Measurements from ENCODE around the gene GATA2. TPM values are rescaled to one million over a fixed set of nuclear protein-coding genes. Genes with fewer than 3 reads are reported as not detected.

GATA2 gene
- total RNA-seq, 1 donor from 2014 or later: 1.4 TPM

DNA sequence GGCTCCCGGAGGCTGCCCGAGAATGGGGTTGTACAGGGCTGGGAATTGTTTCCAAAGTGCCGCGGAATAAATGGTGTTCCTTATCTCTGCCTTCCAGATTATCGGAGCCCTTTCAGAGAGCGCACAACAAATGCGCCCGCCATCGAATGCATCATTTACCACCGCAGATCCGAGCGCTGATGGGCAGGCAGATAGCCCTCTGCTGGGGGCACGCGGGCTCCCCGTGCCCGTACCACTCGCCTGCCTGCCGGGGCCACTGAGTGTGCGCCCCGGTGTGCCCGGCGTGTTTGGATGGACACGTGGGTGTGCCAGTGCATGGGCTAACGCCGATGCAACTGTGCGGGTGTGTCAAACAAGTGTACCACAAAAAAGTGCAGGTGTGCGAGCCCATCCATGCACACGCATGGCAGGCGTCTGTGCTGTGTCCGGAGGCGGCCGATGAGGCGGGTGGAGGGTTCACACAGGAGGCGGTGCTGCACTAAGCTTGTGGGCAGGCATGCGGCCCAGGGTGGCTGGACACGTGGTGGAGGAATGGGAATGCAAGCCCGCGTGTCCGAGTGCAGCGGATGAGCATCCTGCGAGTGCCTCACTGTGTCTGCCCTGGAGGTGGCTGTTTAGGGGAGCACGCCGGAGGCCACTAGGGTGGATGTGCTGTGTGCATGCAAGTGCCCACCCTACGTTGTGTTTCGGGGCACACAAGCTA is 3.8 kb upstream of the GATA2 start:
- TF ChIP-seq, protein P1, sequence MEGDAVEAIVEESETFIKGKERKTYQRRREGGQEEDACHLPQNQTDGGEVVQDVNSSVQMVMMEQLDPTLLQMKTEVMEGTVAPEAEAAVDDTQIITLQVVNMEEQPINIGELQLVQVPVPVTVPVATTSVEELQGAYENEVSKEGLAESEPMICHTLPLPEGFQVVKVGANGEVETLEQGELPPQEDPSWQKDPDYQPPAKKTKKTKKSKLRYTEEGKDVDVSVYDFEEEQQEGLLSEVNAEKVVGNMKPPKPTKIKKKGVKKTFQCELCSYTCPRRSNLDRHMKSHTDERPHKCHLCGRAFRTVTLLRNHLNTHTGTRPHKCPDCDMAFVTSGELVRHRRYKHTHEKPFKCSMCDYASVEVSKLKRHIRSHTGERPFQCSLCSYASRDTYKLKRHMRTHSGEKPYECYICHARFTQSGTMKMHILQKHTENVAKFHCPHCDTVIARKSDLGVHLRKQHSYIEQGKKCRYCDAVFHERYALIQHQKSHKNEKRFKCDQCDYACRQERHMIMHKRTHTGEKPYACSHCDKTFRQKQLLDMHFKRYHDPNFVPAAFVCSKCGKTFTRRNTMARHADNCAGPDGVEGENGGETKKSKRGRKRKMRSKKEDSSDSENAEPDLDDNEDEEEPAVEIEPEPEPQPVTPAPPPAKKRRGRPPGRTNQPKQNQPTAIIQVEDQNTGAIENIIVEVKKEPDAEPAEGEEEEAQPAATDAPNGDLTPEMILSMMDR (conservative IDR thresholded peaks at IDR 0.05; ENCODE audit: low read depth, low read length): no peak
- no peak for DNase-seq (ENCODE audit: low read depth)
- no peak overlapping the region for H3K4me3 ChIP-seq (ENCODE audit: low read depth, low read length)

DNA sequence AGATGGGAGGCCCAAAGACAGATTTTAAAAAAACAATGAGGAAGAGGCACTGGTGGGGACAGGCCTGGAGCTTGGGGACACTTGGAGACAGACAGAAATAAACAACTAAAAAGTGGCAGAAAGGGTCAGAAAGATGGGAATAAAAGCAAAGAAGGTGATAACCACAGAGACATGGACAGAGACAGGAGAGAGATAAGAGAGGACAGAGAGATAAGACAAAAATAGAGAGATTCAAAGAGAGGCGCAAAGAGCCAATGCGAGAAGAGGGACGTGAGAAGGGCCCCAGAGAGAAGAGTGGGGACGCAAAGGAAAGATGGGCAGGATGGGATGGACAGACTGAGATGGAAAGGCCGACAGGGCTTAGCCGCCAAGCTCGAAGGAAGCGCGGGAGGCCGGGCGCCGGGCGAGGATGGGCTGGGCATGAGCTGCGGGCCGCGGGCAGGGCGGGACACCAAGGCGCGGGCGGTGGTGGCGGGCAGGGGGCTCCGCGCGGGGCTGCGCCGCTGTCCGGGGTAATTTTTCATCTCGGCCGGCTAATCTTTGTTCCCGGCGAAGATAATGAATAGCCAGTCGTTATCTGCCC is 3.1 kb upstream of the GATA2 start:
- TF ChIP-seq, protein P1 (conservative IDR thresholded peaks at IDR 0.05; ENCODE audit: low read depth, low read length): no peak
- no peak overlapping the region for H3K4me3 ChIP-seq (ENCODE audit: low read depth, low read length)
- DNase-seq (ENCODE audit: low read depth): no peak

DNA sequence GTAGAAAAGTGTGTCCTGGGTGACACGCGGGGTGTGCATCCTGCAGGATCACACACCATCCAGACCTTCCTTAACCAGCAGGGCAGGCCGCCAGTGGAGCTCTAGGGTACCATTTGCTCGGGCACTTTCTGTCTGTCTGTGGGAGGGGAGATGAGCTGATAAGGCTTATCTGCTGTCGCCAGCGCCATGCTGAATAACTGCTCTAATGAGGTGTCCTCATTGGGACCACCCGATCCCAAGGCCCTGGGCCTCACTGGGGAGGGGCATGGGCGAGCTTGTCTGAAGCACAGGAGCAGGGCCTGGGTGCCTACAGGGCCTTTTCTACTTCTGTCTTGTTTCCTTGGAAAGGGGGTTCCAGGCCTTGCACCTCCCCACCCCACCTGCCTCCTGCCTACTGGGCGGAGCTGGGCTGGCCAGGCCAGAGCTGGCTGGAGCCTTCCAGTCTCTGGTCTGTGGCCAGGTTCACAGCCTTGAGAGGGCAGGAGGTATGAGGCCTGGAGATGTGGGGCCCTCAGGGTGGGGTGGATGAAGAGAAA is 2.5 kb upstream of the GATA2 start:
- TF ChIP-seq, protein P1 (conservative IDR thresholded peaks at IDR 0.05; ENCODE audit: low read depth, low read length): no peak
- no peak for DNase-seq (ENCODE audit: low read depth)

DNA sequence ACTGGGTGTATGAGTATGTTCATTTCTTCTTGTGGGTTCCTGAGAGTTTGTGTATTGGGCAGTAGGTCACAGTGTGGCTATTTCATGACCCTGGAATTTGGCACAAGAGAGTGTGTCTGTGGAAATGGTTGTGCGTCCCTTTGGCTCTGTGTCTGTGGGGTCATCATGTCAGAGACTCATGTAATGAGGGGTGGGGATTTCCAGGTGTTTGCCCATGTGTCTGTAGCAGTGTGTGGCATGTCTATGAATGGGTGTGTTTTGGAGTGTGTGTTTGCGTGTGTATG is 1.3 kb upstream of the GATA2 start:
- DNase-seq (ENCODE audit: low read depth): no peak
- TF ChIP-seq, protein P1 (conservative IDR thresholded peaks at IDR 0.05; ENCODE audit: low read depth, low read length): no peak
- H3K4me3 ChIP-seq (ENCODE audit: low read depth, low read length): no peak overlapping the region

More for the DNA sequence above, 2.5 kb upstream of the GATA2 start:
- no peak overlapping the region for H3K4me3 ChIP-seq (ENCODE audit: low read depth, low read length)

DNA sequence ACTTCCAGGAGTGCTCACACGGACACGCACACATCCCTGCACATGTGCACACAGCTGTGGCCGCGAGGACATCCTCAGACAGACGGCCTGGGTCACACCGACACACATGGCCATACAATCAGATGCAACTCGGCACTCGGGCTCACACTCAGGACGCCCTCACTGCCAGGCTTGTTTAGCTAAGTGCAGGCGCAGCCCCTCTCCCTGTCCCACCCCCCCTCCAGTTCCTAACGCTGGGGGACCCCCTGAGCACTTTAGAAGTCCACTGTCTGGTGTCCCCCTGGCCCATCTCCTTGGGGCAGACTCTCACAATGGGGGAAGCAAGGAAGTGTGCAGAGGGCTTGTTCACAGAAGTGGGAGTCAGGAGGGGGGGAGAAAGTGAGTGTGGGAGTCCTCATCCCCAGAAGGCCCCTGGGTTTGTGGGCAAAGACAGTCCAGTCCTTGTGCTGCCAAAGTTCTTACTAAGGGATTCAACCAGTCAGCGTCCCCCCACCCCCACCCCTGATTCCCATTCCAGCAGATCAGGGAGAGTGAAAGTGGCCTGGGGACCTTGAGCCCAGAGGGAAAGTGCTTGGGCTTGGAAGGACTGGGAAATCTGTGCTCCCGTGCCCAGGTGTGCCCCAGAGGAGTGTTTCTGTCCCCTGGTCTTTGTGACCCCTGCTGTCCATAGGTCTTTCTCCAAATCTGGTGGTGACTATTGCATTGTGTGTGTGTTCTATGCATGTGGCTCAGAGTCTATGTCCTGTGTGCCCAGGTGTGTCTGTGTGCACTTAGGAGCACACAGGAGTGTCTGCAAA is 767 bp upstream of the GATA2 start:
- no peak for DNase-seq (ENCODE audit: low read depth)
- no peak overlapping the region for H3K4me3 ChIP-seq (ENCODE audit: low read depth, low read length)
- TF ChIP-seq, protein P1 (conservative IDR thresholded peaks at IDR 0.05; ENCODE audit: low read depth, low read length): no peak

DNA sequence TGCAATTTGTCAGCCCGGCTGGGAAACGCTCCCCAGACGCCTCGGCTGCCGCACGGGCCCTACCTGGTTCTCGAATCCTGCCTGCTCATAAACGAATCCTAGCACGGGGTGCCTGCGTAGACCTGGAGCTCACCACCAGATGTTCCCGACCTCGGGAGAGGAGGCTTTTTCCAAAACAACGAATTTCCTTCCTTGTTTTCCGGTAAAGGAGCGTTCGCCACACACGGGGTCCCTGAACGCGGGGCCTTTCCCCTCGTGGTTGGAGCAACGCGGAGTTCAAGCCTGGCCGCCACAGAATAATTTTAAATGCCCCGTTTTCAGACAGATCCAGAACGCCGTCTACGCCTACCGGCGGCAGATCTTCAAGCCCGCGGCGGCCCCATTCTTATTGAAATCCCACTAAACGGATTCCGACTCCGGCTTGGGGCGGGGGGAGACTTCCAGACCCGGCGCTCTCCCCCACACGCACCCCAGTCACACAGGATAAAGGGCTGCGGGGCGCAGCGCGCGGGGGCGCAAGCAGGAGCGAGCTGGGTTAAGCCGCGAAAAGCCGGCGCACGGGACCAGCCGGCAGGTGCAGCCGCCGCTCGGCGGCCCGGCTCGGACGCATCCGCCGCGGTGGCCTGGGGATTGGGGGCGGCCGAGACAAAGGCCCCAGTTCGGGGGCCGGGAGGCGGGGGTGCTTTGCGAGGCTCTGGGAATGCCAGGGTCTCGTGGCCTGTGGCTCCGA is 895 bp downstream of the GATA2 start:
- TF ChIP-seq, protein P1 (conservative IDR thresholded peaks at IDR 0.05; ENCODE audit: low read depth, low read length): no peak
- no peak overlapping the region for H3K4me3 ChIP-seq (ENCODE audit: low read depth, low read length)
- no peak for DNase-seq (ENCODE audit: low read depth)

All from epithelial cell of proximal tubule (primary cell).